ELR (cell line): ENCODE results near the gene DHCR7.

ENCODE experiments used
- DNase-seq: peaks from one replicate; pipeline ENCODE4 v3.0.0-alpha.2; 2015; ENCODE audit warnings: low read depth

The DHCR7 gene

DNA sequence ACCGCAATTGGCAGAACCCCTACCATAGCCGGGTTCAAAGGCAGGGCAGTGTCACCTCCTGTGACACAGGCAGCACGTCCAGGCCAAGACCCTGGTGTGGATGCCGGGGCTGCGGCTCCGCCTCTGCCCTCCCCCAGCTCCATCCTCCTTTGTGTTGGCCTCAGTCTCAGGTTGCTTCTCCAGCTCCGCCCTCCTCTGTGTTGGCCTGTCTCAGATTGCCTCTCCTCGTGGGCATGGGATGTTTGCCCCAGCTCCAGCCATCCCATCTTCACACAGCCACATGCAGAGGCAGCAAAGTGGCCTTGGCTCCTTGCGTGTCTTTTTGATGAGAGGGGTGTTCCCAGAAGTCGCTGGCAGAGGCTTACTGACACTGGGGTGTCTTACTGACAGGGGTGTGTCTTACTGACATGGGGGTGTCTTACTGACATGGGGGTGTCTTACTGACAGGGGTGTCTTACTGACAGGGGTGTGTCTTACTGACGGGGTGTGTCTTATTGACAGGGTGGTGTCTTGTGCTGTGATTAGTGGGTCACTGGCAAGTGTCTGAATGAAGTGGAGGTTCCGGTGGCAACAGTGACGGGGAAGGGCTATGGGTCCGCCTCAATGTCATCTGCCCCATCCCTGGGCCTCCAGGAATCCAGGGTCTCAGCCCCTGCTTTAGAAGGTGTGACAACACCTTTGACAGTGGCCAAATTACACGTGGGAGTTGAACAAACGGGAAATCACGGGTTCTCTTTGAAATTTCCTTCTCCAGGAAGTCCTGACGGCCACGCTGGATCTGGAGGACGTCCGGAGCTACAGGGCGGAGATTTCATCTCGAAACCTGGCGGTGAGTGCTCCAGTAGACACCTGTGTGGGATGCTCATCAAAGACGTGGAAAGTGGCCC, 29.7 kb upstream of the DHCR7 start:
- DNase-seq = no peak

DNA sequence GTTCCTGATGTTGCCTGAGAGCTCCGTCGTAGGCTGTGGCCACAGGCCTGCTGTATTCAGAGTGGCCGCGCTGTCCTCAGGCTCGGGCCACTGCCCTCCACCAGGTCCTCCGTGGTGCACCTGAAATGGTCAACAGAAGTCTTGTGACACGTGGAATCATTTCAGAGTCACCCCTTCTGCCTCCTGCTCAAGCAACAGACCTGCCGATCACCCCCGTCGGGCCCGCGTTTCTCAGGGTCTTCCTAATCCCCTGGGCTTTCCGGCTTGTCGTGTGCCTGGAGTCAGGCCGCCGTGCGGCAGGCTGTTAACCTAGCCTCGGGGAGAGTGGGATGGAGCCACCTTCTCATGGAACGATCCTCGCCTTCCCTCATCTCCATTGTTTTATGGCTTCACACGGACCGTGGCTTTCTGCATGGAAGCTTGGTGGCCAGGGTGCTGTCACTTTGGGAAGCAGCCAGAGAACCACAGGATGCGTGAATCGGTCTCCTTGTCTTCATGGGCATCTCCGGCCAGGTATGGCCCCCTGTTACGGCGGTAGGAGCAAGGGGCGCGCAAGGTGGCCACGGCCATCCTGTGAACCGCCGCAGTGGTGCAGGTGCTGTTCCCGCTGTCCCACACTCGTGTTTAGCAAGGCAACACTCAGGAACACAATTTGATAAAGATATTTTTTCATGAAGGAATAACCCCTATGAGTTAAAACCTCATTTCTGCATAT, 28.9 kb upstream of the DHCR7 start:
- no peak for DNase-seq

DNA sequence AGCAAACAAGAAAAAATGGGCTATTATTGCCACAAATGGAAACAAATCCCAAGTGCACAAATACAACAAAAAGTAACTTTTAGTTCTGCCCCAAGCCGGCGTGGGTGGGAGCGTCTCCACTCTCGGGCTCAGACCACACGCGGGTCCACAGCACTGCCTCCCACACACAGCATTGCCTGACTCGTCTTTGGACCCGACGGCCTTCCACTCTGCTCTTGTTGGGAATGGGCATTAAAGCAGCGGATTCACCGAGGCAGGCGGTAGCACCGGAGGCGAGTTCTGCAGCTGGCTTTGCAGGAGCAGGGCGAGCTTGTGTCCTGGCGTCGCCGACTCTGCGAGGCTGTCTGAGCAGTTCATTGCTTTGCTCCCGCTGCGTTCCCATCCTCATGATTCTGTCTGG, 27.8 kb upstream of the DHCR7 start:
- no peak for DNase-seq

DNA sequence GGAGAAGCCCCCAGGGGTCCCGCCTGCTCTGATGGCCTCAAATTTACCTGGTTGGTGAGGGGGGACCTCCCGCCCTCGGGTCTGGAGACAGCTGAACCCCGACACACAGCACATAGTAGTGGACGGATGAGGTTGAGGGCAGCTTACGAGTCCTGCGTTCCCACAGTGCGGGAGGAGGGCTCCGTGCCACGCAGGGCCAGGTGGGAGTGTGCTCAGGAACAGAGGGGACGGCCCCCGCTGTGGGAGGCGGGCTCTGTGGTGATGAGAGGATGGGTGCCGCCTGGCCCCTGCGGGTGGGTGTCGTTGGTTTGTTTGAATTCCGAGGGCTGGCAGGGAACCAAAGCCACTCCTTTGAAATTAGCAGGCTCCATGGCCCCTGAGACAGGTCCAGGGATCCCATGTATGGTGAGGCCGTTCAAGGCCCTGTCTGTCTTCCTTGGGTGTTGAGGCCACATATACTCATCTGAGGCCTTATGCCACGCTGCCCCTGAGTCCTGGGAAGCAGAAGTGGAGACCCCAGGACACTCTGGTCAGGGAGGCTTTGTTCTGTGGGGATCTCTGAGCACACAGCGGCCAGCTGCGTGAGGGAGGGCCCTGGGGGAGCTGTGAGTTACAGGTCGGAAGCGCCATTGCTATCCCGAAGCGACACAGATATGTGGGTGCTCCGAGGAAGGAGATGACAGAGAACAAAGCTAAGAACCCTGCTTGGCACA, 26.7 kb upstream of the DHCR7 start:
- DNase-seq = no peak

DNA sequence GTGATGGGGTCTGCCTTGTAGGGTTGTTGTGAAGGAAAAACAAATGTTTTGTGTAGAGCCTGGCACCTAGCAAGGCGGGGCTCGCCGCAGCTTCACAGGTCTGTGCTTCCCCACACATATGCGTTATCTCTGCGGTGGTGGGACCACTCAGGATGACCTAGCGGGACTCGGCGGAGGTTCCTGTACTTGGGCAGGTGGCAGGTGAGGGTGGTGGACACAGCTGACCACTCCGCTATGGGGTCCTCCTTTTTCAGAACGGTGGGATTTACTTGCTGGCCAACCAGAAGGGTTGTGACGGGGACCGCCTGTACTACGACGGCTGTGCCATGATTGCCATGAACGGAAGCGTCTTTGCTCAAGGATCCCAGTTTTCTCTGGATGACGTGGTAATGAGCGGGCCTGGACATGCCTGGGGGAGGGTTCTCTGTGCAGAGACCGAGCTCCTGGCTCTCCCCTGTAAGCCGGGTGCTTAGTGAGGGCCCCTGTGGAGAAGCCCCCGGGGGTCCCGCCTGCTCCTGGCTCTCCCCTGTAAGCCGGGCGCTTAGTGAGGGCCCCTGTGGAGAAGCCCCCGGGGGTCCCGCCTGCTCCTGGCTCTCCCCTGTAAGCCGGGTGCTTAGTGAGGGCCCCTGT, 26.1 kb upstream of the DHCR7 start:
- DNase-seq = no peak

DNA sequence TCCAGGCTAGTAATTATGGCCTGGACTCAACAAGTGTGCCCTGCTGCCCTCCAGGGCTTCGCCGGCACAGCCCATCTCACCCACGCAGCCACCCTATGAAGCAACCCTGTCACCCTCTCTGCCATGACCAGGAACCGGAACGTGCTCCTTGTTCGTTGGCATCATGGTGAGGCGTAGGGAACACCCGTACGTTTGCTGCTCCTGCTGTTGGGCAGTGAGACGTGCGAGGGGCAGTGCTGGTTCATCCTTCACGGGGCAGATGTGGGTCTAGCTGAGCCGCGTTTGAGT, 25.5 kb upstream of the DHCR7 start:
- DNase-seq = no peak

DNA sequence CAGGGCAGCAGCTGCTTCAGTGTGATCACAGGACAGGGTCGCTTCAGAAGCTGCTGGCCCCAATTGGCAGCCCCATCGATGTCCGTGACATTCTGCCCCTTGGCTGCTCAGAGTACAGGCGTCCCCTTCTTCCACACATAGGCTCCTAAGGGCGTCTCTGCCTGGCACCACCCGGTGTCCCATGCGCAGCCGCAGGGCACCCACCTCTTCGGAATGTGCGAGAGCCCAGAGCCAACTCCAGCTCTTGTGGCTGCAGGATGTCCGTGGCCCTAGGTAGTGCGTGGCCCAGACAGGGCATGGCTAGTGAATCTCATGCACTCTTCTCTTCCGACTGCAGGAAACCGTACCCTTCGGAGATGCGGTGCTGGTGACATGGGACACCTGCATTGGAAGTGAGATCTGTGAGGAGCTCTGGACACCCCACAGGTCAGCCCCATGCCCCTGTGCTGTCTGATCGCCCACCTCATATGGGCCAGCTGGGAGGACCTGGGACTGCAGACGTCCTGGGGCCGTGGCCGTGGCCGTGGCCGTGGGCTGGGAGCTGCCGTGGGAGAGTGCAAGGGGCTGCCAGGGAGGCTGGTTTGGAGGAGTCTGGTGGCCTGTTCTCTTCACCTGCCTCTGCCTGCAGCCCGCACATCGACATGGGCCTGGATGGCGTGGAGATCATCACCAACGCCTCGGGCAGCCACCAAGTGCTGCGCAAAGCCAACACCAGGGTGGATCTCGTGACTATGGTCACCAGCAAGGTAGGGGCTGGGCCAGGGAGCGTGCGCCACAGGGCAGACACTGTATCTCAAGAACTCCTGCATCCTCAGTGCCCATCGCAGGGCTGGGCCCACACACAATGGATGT, 25.0 kb upstream of the DHCR7 start:
- DNase-seq = no peak

DNA sequence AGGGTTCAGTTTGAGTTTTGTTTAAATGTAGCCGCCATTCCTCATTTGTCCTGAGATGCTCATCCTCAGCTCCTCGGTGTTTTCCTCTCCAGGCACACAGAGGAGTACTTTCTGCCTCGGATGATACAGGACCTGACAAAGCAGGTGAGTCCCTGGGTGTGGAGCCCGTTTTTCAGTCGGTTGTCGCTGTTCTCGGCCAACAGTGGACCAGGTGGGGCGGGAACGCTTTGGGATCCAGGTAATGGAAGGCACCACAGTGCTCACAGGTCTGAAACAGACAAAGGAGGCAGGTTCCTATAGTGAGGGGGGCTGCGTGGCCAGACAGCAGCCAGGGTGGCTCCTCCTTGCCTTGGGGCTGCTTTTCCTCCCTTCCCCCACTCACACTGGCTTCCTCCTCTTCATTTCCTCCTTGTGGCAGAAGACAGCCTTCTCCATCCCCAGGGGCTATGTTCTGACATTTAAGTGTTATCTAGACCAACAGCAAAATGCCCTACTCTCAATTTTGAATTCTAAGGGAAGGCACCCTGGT, 24.2 kb upstream of the DHCR7 start:
- no peak for DNase-seq

DNA sequence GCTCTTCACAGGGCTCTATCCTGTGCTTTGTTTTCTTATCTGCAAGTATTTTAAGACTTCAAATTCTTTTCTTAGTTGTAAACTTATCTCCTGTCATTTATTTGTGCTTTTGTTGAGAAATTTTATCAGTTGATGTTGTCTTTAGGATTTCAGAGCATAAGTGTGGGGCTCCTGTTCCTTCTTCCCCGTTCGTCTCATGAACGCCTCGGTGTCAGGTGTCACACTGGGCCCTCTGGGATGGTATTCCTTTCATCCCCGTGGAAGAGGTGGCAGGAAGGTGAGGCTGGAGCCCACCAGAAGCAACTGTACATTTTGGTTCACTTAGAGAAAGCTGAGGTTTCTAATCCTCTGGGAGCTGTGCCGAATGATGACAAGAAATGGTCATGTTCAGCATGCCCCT, 22.8 kb upstream of the DHCR7 start:
- no peak for DNase-seq

DNA sequence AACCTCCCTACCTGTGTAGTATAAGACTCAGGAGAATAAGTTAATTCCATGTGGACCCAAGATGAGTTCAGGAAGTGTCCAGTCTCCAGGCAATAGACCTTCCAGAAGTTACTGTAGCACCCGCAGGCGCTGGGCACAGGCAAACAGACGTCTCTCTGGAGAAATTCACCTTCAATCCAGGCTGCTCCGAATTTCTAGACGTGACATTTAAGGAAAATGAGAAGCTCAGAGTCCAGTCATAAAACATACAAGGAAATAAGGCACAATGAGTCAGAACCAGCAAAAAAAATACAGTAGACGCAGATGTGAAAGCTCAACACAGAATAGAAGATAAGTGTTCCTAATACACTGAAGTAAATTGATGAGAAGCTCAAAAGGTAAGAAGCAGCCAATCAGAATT, 19.0 kb upstream of the DHCR7 start:
- DNase-seq = no peak

DNA sequence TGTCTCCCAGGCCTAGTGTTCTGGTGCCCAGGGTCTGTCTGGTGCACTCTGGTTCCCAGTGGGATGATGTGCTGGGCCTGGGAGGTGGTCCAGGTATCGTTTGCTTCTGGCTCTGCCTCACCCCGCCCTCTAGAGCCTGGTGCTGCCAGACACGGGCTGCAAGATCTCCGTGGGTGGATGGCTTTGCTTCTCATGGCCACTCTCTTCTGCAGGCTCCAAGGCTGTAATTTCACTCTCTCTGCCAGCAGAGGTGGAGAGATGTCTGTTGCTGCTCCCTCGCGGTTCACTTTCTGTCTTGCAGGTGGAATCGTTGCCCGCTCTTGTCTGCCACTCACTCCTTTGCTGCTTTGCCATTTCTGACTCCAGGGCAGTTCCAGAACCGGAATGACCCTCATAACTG, 18.2 kb upstream of the DHCR7 start:
- no peak for DNase-seq

DNA sequence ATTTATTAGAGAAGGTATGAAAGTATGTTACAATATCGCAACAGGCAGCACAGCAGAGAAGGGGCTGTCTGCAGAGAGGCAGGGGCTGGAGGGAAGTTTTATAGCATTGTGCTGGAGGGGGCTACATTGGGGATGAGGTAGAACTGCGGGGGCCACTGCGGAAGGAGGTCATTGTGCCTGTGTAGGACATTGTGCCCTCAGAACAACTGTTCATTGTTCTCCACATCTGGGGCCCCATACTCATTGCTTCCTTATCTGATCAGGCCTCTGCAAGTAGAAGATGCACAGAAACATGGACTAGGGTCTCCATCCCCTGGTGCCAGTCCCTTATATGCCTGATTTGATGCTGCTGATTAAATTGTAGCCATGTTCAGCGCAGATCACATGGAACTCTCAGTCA, 16.9 kb upstream of the DHCR7 start:
- DNase-seq = no peak

DNA sequence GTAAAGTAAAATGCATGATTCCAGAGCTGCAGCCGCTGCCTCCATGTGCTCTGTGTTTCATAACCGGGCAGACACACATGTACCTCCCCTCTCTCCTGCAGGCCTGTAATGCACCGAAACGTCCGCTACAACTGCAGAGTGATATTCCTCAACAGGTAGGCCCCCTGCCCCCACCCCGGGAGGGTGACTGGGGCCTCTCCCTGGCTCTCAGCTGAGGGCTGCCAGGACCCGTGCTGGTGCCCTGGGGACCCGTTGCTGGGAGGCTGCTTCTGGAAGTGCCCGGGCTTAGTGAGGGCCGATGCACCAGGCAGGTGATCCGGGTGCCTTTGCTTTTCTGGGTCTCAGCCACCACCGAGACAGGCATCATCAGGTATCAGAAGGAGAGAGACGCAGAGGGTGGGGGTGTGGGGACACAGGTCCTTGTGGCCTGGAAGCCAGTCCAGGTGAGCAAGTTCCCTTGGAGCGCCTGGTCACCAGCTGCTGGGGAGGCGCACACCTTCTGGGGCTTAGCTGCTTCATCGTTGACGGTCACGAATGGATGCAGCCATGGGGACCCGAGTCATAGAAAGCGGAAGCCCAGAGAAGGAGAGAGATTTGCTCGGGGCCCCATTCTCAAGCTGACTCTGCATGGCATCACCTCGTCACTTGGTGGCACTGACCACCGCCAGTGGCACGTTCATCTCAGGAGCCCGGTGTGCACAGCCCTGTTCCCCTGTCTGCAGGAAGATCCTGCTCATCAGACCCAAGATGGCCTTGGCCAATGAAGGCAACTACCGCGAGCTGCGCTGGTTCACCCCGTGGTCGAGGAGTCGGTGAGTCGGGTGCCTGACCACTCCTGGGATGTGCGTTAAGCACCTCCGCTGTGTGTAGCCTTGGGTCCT, 15.4 kb upstream of the DHCR7 start:
- no peak for DNase-seq

DNA sequence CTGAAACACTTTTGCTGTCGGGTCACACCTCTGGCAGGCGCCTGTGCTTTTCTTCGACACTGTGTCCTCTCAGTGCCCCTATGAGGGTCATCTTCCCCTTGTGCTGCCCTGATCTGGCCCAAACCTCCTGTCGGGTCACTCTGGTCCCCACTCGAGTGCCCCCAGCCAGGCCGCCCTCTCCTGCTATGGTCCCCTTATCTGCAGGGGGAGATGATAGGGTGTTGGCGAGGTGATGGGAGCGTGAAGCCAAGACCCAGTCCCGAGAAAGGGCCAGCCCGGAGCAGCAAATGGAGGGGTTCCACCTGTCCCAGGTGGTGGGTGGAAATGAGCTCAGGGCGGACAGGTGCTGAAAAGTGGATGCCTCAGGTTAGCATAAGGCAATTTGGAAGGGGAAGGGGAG, 14.5 kb upstream of the DHCR7 start:
- DNase-seq = no peak

DNA sequence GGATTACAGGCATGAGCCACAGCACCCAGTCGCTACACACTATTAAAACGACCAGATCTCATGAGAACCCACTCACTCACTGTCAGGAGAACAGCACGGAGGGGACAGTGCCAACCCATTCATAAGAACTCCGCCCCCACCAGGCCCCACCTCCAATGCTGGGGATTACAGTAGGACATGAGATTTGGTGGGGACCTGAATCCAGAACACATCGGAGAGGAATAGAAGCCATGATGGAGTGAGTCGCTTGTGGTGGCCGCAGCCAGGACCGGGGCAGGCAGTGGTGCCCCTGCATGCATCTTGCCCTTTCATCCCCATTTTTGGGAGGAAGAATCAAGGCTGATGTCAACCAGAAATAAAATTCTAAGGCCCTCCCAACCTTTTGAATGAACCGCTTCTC, 13.5 kb upstream of the DHCR7 start:
- DNase-seq = no peak

DNA sequence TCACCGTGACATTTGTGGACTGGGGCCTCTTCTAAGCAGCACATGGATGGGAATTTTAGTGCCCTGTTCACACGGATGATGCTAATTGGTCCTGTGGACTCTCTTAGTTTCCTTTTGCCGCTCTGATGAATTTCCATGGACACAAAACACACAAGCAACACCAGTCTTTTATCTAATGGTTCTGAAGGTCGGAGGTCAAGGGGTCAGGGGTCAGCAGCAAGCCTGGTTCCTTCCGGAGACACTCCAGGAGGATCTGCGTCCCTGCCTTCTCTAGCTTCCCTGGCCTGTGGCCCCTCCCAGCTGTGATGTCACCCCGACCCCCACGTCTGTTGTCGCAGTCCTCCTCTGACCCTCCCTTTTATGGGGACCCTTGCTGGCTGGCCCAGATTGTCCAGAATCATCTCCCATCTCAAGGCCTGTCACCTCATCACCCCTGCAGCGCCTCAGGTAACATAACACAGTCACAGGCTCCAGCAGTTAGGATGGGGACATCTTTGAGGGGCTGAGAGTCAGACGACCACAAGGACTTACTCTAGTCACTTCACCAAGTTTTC, 11.7 kb upstream of the DHCR7 start:
- DNase-seq = no peak

DNA sequence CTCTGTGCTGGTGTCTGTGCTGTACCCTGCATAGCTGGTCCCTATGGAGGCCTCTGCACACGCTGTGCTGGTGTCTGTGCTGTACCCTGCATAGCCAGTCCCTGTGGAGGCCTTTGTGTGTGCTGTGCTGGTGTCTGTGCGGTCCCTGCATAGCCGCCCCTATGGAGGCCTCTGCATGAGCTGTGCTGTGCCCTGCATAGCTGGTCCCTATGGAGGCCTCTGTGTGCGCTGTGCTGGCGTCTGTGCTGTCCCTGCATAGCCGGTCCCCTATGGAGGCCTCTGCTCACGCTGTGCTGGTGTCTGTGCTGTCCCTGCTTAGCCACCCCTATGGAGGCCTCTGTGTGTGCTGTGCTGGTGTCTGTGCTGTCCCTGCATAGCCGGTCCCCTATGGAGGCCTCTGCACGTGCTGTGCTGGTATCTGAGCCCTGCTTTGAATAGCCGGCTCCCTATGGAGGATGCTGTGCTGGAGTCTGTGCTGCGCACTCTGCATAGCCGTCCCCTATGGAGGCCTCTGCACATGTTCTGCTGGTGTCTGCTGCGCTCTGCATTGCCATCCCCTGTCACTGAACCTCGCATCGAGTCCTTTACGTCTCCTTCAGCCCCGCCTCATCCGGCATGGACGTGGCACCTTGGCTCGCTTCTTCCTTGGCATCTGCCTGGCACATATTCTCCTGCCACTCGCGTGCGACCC, 11.0 kb upstream of the DHCR7 start:
- no peak for DNase-seq

DNA sequence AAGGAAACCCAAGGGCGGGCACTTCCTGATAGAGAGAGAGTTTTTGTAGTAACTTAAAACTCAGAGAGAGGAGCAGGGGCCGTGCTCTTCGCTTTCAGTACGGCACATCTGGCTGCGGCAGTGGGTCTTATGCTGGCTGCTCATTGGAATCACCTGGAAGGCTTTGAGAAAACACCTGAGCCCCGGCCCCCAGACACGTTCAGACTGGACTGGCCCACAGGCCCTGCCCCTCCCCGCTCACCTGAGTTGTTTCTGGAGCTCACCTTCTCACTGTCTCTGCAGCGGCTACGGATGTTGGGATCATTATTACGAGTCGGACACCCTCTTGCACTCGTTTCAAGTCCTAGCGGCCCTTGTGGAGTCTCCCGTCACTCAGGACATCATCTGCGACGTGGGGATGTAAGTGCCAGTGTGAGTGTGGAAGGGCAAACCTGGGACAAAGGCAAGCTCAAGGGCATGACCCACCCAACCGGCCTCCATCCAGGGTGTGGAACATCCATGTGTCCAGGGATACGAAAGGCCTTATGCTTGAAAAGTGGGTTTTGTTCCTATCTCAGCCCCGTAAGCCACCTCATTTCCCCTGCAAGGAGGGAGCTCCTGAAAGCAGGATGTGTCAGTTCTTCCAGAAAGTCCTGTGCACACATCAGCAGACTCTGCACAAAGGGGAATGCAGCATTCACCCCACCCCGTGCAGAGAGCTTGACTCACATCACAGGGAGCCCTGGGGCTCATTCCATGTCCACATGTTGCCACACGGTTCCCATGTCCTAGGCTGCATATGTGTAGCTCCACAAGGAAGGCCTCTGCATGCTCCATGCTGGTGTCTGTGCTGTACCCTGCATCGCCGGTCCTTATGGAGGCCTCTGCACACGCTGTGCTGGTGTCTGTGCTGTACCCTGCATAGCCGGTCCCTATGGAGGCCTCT, 10.2 kb upstream of the DHCR7 start:
- DNase-seq = peak; percentile 22
